Osteoblast (primary cell): ENCODE measurements around the gene GAS7. TPM values are rescaled to one million over a fixed set of nuclear protein-coding genes. Genes with fewer than 3 reads are reported as not detected.
A peak's percentile ranks its signal among the peaks of the same experiment; 100 is the strongest.

Source experiments
- DNase-seq: peaks from one replicate; pipeline ENCODE4 v3.0.0; 2011; ENCODE audit warnings: low spot score, mixed read lengths; ENCODE audit not compliant: insufficient read length; ENCODE audit errors: missing footprints
- H2AFZ ChIP-seq: 2 replicates; pipeline ENCODE4 v1.6.0; 2011; ENCODE audit warnings: mild to moderate bottlenecking, low read length
- H3K27ac ChIP-seq: 2 replicates; pipeline ENCODE4 v1.5.1; 2011; ENCODE audit warnings: mild to moderate bottlenecking, low read depth, low read length, moderate library complexity
- H3K27me3 ChIP-seq: 2 replicates; pipeline ENCODE4 v1.6.0; 2012; ENCODE audit warnings: mild to moderate bottlenecking, control low read depth, inconsistent platforms, low read length, moderate library complexity; ENCODE audit not compliant: insufficient read depth
- H3K36me3 ChIP-seq: 2 replicates; pipeline ENCODE4 v1.5.1; 2011; ENCODE audit warnings: mild to moderate bottlenecking, low read length, control low read depth, moderate library complexity; ENCODE audit not compliant: insufficient read depth
- H3K4me1 ChIP-seq: 2 replicates; pipeline ENCODE4 v1.5.1; 2011; ENCODE audit warnings: mild to moderate bottlenecking, low read length, control low read depth, moderate library complexity; ENCODE audit not compliant: insufficient read depth
- H3K4me2 ChIP-seq: 2 replicates; pipeline ENCODE4 v1.6.0; 2011; ENCODE audit warnings: mild to moderate bottlenecking, low read length; ENCODE audit not compliant: insufficient read depth
- H3K4me3 ChIP-seq: fragments of 200-600 bp; sonication (generic); 3 replicates; pipeline ENCODE4 v1.5.1; 2012; ENCODE audit warnings: mild to moderate bottlenecking, low read length, inconsistent platforms; ENCODE audit not compliant: insufficient read depth
- H3K79me2 ChIP-seq: 2 replicates; pipeline ENCODE4 v1.6.0; 2012; ENCODE audit warnings: mild to moderate bottlenecking, low read length, control low read depth, inconsistent platforms; ENCODE audit not compliant: insufficient read depth
- H3K9me3 ChIP-seq: 2 replicates; pipeline ENCODE4 v1.5.1; 2011; ENCODE audit warnings: low read depth, low read length, control low read depth
- H4K20me1 ChIP-seq: 2 replicates; pipeline ENCODE4 v1.6.0; 2012; ENCODE audit warnings: mild to moderate bottlenecking, low read length, control low read depth; ENCODE audit not compliant: insufficient read depth
- total RNA-seq: library from RNA; depleted of rRNA; stranded (reverse); fragments of >200 nt; gene quantifications from 2 replicates; pipeline ENCODE4 v1.2.3, GENCODE V29; 2012
- TF ChIP-seq, protein P1 (sequence below): IDR thresholded peaks from 2 replicates; pipeline ENCODE4 v1.5.1; 2011; ENCODE audit warnings: mild to moderate bottlenecking, low read depth, low read length, moderate library complexity; ENCODE audit errors: extremely low read depth

The GAS7 gene
- total RNA-seq, result 1.8 and 3.6 TPM in 2 replicates

DNA sequence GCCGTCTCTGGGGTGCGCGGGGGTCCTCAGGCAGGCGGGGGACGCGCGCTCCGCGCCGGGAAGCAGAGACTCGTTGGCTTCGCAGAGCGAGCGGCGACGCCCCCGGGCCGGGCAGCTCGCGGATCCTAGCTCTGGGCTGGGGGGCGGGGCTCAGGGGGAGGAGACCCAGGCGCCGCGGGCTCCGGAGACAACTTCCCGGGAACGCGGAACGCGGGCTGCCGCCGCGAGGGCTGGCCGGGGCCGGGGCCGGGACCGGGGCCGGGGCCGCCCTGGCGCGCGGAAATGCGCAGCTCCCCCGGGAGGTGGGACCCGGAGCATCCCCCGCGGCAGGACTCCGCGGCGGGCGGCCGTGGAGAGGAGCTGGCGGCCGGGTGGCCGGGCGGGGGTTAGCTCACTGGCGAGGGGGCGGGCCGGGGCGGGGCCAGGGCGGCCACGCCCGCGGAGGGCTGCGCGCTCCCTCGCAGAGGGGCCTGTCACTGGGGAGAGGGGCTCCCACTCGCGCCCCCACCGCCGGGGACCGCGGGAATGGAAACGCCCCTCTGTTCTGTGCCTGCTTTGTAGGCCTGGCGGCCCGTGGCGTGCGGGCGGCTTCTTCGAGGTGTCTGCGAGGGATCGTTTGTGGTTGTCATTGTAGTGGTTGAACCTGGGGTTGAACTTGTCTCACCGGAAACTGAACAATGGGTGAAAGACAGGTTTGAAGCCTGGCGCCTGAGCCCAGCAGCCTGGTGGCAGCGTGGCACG is at the start of gene GAS7:
GAS7 (minus strand) TSS at position 98 of the 741 bp plus-strand sequence.
- H4K20me1 ChIP-seq, result no peaks in the 10 kb centered on the region
- no peak within 1 kb of the TSS for H3K27ac ChIP-seq
- H3K4me2 ChIP-seq, result no peak within 1 kb of the TSS
- H3K36me3 ChIP-seq, result no peaks in the 10 kb centered on the region
- H3K4me3 ChIP-seq, result no peak within 1 kb of the TSS
- peak; percentile 89 for DNase-seq
- TF ChIP-seq, protein P1, sequence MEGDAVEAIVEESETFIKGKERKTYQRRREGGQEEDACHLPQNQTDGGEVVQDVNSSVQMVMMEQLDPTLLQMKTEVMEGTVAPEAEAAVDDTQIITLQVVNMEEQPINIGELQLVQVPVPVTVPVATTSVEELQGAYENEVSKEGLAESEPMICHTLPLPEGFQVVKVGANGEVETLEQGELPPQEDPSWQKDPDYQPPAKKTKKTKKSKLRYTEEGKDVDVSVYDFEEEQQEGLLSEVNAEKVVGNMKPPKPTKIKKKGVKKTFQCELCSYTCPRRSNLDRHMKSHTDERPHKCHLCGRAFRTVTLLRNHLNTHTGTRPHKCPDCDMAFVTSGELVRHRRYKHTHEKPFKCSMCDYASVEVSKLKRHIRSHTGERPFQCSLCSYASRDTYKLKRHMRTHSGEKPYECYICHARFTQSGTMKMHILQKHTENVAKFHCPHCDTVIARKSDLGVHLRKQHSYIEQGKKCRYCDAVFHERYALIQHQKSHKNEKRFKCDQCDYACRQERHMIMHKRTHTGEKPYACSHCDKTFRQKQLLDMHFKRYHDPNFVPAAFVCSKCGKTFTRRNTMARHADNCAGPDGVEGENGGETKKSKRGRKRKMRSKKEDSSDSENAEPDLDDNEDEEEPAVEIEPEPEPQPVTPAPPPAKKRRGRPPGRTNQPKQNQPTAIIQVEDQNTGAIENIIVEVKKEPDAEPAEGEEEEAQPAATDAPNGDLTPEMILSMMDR, result no peak
- H3K9me3 ChIP-seq, result no peaks in the 10 kb centered on the region
- no peaks in the 10 kb centered on the region for H3K79me2 ChIP-seq
- peaks cover 10% of the 10 kb centered on the region for H3K27me3 ChIP-seq
- H2AFZ ChIP-seq, result no peak within 1 kb of the TSS
- no peaks in the 10 kb centered on the region for H3K4me1 ChIP-seq

DNA sequence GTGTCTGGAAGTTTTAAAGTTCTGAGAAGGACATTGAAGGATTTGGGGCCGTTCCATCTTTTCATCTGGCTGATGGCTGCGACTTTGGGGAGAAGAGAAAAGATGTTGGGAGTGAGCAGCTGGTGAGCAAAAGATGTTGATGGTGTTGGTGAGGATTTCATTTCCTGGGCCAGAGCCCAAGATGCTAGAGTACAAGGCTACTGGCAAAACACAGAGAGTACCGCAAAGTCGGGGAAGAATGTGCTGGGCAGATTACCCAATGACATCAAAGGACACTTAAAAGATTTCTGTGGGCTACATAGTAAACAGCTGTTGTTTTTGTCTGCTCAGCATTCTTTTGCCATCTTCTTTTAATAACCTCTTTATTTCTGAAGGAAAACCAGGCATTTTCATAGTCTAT is 49.4 kb upstream of the GAS7 start:
- Histone ChIP-seq H4K20me1 (no peaks in the 10 kb centered on the region), H3K79me2 (no peaks in the 10 kb centered on the region), H3K27me3 (no peaks in the 10 kb centered on the region), H3K4me2 (no peak overlapping the region), H3K4me3 (no peak overlapping the region), H2AFZ (no peak overlapping the region), H3K9me3 (no peaks in the 10 kb centered on the region), H3K4me1 (no peaks in the 10 kb centered on the region), H3K27ac (no peak overlapping the region), H3K36me3 (no peaks in the 10 kb centered on the region)
- no peak for DNase-seq
- TF ChIP-seq, protein P1, result no peak

DNA sequence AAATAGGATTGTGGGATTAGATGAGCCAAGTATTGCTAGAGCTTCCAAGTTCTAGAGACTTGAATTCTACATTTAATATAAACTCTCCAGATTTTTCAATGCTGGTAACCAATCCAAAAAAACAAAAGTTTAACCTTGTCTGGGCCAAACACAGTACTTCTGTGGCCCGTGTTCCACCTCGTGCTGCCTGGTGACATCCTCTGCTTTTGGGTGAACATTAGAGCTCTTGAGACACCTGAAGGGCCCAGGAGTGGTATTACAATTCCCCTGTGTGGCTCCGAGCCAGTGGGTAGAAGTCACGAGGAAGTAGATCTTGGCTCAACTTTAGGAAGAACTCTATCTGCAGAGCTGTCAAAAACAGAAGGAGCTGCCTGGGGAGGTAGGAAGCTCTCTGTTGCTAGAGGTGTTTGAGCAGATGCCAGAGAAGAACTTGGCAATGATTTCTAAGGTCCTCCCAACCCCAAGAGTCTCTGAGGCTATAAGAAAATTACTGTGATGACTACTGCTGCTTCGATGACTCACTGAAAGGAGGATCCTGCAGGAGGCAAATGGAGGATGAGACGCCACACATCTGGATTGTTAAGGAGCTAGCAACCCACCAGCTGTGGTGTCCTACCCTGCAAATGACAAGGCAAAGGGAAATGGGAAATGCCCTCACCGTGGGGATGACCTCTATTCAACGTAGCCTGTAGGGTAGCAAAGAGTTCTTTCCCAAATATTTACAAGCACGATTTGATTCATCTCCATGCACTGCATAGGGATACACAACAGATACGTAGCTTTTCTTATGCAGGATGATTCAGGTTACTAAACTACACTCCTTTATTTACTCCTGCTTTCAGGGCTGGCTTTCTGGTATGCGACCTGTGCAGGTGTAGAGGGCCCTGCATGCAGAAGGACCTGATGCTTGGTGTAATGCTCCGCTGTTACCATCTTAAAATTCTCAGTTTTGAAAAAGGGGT is 45.8 kb upstream of the GAS7 start:
- Histone ChIP-seq H3K4me3 (no peak overlapping the region), H2AFZ (no peak overlapping the region), H3K27me3 (no peaks in the 10 kb centered on the region), H3K79me2 (no peaks in the 10 kb centered on the region), H3K4me2 (no peak overlapping the region), H3K27ac (no peak overlapping the region), H3K9me3 (no peaks in the 10 kb centered on the region), H3K36me3 (no peaks in the 10 kb centered on the region), H4K20me1 (no peaks in the 10 kb centered on the region), H3K4me1 (no peaks in the 10 kb centered on the region)
- peak; percentile 62 for DNase-seq
- TF ChIP-seq, protein P1, result no peak

DNA sequence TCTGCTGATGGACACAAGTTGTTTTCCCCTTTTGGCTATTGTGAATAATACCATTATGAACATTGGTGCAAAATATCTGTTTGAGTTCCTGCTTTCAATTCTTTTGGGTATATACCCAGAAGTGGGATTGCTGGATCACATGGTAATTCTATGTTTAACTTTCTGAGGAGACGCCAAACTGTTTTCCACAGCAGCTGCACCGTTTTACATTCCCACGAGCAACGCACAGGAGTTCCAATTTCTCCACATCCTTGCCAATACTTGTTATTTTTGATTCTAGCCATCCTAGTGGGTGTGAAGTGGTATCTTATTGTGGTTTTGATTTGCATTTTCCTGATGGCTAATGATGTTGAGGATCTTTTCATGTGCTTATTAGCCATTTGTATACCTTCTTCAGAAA is 43.4 kb upstream of the GAS7 start:
- Histone ChIP-seq H3K27ac (no peak overlapping the region), H3K27me3 (no peaks in the 10 kb centered on the region), H3K36me3 (no peaks in the 10 kb centered on the region), H3K79me2 (no peaks in the 10 kb centered on the region), H3K4me1 (no peaks in the 10 kb centered on the region), H4K20me1 (no peaks in the 10 kb centered on the region), H3K4me3 (no peak overlapping the region), H2AFZ (no peak overlapping the region), H3K4me2 (no peak overlapping the region), H3K9me3 (no peaks in the 10 kb centered on the region)
- no peak for DNase-seq
- TF ChIP-seq, protein P1, result no peak
